ENCODE results near the gene AURKB. TPM values are rescaled to one million over a fixed set of nuclear protein-coding genes. Genes with fewer than 3 reads are reported as not detected.

Gene AURKB
- total RNA-seq, 4 donors from 2014 or later: 2.2 to 8.6 (median 5.6) TPM

DNA sequence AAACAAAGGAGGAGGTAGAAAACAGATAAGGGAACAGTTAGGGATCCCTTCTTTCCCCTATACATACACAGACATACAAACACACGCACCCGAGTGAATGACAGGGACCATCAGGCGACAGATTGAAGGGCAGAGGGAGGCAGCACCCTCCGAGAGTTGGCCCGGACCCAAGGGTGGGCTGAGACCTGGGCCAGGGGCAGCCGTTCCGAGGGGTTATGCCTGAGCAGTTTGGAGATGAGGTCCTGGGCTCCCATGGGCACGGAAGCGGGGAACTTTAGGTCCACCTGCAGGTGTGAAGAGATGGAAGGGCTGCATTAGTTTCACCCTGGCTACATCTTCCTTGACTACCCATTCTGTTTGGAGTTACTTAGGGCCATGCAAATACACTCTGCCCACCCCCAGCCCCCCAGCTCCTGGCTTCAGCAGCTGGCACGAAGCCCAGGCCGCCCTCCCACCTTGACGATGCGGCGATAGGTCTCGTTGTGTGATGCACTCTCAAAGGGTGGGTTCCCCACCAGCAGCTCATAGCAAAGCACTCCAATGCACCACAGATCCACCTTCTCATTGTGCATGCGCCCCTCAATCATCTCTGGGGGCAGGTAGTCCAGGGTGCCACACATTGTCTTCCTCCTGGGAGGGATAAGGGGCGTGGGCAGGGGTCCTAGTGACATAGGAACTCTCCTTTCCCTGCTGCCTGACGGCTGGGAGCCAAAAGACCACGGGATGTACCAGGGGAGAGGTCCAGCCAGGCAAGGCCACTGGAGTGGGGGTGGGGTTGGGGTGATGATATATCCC, 5.4 kb downstream of the AURKB start:
- Histone ChIP-seq H3K36me3 (no peaks in the 10 kb centered on the region), H3K27me3 (no peaks in the 10 kb centered on the region), H3K4me1 (peaks cover 3 to 12% (median 3%) of the 10 kb centered on the region in 4 donors), H3K9me3 (no peaks in the 10 kb centered on the region), H3K4me3 (no peak overlapping the region), H3K27ac (no peak overlapping the region)
- no peak for DNase-seq
- intact Hi-C loops (cut with DNase I; ENCODE audit: low total_unique reads): no loop called here
- in situ Hi-C loops (cut with MboI; ENCODE audit: low pct_ligation_motif_present in 1 of 4, low pct_unique_long_range_greater_than_20kb in 1 of 4, low sequenced_read_pairs in 3 of 4): no loop called here
- WGBS, 2 donors (ENCODE audit: low coverage in 1 of 2): 83 to 93% methylated on average over 7 to 19 of the region's 19 CpGs
- TF ChIP-seq EP300 (IDR thresholded peaks at IDR 0.05; ENCODE audit: low read depth) (no peak), POLR2AphosphoS5 (IDR thresholded peaks at IDR 0.05) (no peak), POLR2A (IDR thresholded peaks at IDR 0.05) (no peak)
- TF ChIP-seq, protein P1, sequence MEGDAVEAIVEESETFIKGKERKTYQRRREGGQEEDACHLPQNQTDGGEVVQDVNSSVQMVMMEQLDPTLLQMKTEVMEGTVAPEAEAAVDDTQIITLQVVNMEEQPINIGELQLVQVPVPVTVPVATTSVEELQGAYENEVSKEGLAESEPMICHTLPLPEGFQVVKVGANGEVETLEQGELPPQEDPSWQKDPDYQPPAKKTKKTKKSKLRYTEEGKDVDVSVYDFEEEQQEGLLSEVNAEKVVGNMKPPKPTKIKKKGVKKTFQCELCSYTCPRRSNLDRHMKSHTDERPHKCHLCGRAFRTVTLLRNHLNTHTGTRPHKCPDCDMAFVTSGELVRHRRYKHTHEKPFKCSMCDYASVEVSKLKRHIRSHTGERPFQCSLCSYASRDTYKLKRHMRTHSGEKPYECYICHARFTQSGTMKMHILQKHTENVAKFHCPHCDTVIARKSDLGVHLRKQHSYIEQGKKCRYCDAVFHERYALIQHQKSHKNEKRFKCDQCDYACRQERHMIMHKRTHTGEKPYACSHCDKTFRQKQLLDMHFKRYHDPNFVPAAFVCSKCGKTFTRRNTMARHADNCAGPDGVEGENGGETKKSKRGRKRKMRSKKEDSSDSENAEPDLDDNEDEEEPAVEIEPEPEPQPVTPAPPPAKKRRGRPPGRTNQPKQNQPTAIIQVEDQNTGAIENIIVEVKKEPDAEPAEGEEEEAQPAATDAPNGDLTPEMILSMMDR (IDR thresholded peaks at IDR 0.05): no peak

- peaks cover 24 to 41% (median 33%) of the 10 kb centered on the region in 4 donors for H3K4me1 ChIP-seq
Measured at GRCh38 chr17:8192070-8192815, 18.1 kb downstream of the AURKB start.

GRCh38 chr17:8190506-8190905, 19.9 kb downstream of the AURKB start:
- H3K27me3 ChIP-seq: no peaks in the 10 kb centered on the region
- H3K4me3 ChIP-seq: peak overlapping the region in 2 of 4 donors; percentile 66 to 75
- 26 to 56% methylated on average over 4 to 6 of the region's 6 CpGs for WGBS, 2 donors (ENCODE audit: low coverage in 1 of 2)
- H3K27ac ChIP-seq: peak overlapping the region; percentile 95 to 96 (median 96)
- peaks cover 24 to 41% (median 33%) of the 10 kb centered on the region in 4 donors for H3K4me1 ChIP-seq
- no peaks in the 10 kb centered on the region for H3K36me3 ChIP-seq
- no peak for TF ChIP-seq POLR2A (IDR thresholded peaks at IDR 0.05)
- TF ChIP-seq, protein P1 (IDR thresholded peaks at IDR 0.05): no peak
- TF ChIP-seq EP300 (IDR thresholded peaks at IDR 0.05; ENCODE audit: low read depth): no peak
- TF ChIP-seq POLR2AphosphoS5 (IDR thresholded peaks at IDR 0.05): no peak
- in situ Hi-C loops (cut with MboI; ENCODE audit: low pct_ligation_motif_present in 1 of 4, low pct_unique_long_range_greater_than_20kb in 1 of 4, low sequenced_read_pairs in 3 of 4): no loop called here
- DNase-seq: no peak
- H3K9me3 ChIP-seq: no peaks in the 10 kb centered on the region
- intact Hi-C loops (cut with DNase I; ENCODE audit: low total_unique reads): no loop called here

More at GRCh38 chr17:8192070-8192815, 18.1 kb downstream of the AURKB start:
- Histone ChIP-seq H3K27me3 (no peaks in the 10 kb centered on the region), H3K36me3 (no peaks in the 10 kb centered on the region), H3K4me3 (peak overlapping the region in 3 of 4 donors; percentile 15 to 43 (median 25)), H3K9me3 (no peaks in the 10 kb centered on the region), H3K27ac (peak overlapping the region; percentile 73 to 96 (median 84))
- intact Hi-C loops (cut with DNase I; ENCODE audit: low total_unique reads): no loop called here
- DNase-seq: peak; percentile 85
- 4 to 15% methylated on average over 5 to 12 of the region's 12 CpGs for WGBS, 2 donors (ENCODE audit: low coverage in 1 of 2)
- in situ Hi-C loops (cut with MboI; ENCODE audit: low pct_ligation_motif_present in 1 of 4, low pct_unique_long_range_greater_than_20kb in 1 of 4, low sequenced_read_pairs in 3 of 4): no loop called here
- TF ChIP-seq POLR2AphosphoS5 (IDR thresholded peaks at IDR 0.05): peak; percentile 85 to 94 (median 90)
- TF ChIP-seq POLR2A (IDR thresholded peaks at IDR 0.05): peak; percentile 74
- no peak for TF ChIP-seq EP300 (IDR thresholded peaks at IDR 0.05; ENCODE audit: low read depth)
- TF ChIP-seq, protein P1 (IDR thresholded peaks at IDR 0.05): no peak
